Liver (tissue), 3 donors: Measurements from ENCODE around the gene GTPBP1.

Experiments
- CTCF ChIP-seq: fragments of 150-350 bp; IDR thresholded peaks from 2 replicates; pipeline ENCODE4 v1.5.1; 2017; ENCODE audit warnings: improper control_type of control experiment, low read depth, low read length; ENCODE audit not compliant: missing input control
- SP1 ChIP-seq: IDR thresholded peaks from 2 replicates; pipeline ENCODE4 v1.6.1; 2018; ENCODE audit warnings: antibody characterized with exemption, mild to moderate bottlenecking
- donor health status: healthy.
- donor health status: healthy.

GRCh38 chr22:38736257-38736570, 30.5 kb downstream of the GTPBP1 start:
- TF ChIP-seq CTCF, result no peak
- TF ChIP-seq SP1, result no peak
